ENCODE results near the gene EP400.

The EP400 gene

DNA sequence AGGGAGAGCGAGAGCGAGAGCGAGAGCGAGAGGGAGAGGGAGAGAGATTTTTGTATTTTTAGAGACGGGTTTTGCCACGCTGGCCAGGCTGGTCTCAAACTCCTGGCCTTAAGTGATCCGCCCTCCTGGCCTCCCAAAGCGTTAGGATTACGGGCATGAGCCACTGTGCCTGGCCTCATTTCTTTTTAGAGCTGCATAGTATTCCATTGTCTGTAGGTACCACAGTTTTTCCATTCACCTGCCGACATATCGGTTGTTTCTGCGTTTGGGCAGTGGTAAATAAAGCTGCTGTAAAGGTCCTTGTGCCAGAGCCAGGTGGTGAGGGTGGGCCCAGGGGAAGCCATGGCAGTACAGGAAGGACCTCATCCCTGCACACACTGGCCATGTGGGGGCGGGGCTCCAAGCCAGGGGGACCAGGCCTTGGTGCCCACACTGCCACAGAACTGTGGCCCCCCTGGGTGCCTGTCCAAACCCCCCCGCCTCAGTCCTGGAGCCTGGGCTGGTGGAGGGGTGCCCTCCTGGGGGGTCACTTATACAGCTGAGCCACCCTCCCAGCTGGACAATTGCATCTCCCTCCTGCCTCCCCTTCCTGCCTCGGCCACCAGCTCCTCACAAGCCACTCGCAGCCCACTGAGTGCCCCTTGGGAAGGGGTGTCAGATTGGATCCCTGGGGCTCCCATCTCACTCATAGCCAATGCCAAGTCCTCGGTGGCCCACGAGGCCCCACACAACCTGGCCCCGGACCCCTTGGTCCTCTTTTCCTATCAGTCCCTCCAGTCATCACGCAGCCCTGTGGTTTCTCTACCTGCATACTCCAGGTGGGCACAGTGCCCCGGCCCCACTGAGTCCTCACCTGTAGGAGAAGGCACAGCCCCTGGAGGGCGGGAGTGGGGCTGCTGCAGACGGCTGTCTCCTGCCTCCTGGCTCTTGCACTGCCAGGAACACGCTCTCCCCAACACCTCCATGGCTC is 22.3 kb upstream of the EP400 start:
- DNase-seq (ENCODE audit: low spot score): no peak

GRCh38 chr12:131928080-131928710 is 21.5 kb upstream of the EP400 start:
- no peak for DNase-seq (ENCODE audit: low spot score)

DNA sequence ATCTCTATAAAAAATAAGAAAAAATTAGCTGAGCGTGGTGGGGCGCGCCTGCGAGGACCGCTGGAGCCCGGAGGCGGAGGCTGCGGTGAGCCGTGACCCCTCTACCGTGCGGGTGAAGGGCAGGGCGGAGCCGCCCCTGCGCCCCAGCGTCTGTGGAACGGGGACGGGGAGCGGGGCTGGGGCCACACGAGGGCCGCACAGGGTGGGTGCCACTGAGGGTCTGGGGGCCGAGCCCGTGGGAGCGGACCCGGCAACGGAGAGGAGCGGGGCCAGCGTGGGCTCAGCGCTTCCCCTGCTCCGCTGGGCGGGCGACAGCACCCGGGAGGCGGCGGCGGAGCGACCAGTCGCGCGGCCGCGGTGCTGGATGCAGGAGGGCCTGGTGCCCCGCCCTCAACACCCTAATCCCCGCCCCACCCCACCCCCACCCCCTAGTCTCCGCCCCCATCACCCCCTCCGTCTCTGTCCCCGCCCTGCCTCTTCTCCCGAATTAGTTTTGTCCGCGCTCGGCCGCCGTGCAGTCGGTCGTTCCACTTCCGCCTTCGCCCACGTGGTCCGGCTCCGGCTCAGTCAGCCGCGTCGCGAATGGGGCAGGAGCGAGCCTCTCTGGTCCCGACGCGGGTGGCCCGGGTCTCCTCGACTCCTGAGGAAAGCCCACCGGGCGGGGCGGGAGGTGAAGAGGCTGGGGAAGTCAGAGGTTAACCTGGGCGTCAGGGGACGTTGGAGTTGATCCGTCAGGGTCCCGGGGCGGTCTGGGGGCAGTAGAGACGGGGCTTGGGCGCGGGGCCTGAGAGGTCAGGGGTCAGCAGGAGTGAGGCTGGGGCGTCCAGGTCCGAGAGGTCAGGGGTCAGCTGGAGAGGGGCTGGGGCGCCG is 20.8 kb upstream of the EP400 start, which contains the start of gene PUS1:
PUS1 (plus strand) TSS at position 566 of the 870 bp plus-strand sequence. CDS start 447 bp downstream, outside the sequence.
- DNase-seq (ENCODE audit: low spot score): peak; percentile 96

DNA sequence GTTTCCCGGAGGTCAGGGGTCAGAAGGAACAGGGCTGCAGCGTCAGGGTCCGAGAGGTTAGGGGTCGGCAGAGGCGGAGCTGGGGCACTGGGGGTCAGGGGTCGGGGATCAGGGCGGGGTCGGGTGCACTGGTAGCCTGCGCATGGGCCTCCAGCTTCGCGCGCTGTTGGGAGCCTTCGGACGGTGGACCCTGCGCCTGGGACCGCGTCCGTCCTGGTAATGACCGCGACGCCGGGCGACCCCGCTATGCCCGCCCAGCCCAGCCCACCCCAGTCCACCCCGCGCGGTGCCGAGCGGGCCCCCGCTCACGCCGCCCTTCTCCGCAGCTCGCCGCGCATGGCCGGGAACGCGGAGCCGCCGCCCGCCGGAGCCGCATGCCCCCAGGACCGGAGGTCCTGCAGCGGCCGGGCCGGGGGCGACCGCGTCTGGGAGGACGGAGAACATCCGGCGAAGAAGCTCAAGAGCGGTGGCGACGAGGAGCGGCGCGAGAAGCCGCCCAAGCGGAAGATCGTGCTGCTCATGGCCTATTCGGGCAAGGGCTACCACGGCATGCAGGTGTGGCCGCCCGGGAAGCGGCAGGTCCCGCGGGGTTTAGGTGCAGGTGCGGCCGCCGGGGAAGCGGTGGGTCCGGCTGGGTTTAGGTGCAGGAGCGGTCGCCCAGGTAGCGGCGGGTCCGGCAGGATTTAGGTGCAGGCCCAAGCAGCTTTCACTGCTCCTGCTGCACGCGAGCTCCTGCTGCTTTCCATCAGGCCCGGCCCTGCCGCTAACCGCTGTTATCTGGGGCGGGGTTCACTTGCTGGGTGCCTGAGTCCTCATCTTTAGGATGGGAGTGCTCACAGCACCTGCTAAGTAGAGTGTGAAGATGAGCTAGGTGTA is 19.9 kb upstream of the EP400 start:
- DNase-seq (ENCODE audit: low spot score): peak; percentile 47

DNA sequence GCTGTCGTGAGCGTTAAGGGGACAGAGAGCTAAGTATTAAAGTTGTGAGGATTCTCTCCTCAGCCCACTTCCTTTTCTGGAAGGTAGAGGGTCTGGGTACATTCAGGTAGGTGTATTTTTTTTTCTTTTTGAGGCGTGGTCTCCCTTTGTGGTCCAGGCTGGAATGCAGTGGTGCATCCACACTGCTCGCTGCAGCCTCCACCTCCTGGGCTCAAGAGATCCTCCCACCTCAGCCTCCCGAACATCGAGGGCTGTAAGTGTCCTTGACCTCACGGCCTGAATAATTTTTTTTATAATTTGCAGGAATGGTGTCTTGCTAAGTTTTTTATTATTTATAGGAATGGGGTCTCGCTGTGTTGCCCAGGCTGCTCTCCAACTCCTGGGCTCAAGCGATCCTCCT is 19.2 kb upstream of the EP400 start:
- no peak for DNase-seq (ENCODE audit: low spot score)

DNA sequence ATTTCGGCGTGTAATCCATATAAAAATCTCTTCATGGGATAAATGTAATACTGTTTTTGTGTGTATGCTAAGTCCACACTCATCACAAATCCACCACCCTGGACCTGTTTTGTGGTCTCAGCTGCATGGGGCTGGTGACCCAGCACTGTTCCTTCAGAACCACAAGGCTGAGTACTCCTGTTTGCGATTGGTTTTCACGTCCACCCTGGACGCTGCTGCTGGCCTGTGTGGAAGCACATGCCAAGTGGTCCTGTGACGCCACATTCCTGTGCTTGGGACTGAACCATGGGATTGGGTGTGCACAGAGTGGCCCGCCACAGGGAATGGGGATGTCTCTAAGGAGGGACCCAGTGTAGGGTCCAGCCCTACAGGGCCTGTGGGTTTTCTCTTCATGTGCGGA is 16.4 kb upstream of the EP400 start:
- no peak for DNase-seq (ENCODE audit: low spot score)

GRCh38 chr12:131934535-131934934 is 15.2 kb upstream of the EP400 start:
- no peak for DNase-seq (ENCODE audit: low spot score)

GRCh38 chr12:131938082-131938481 is 11.7 kb upstream of the EP400 start:
- no peak for DNase-seq (ENCODE audit: low spot score)

DNA sequence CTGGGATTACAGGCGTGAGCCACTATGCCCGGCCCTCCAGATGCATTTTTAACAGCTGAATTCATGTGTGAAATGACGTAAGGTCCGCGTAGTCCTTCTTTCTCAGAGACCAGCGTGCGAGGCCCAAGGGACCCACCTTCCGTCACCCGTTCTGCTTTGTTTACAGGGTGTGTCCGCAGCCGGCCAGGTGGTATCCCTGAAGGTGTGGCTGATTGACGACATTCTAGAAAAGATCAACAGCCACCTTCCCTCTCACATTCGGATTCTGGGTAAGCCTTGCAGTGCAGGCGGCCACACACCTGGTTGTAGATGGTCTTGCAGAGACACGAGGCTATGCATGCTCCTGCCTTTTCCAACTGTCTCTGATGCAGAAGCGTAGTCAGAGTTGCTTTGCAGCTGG is 10.7 kb upstream of the EP400 start:
- no peak for DNase-seq (ENCODE audit: low spot score)

- DNase-seq (ENCODE audit: low spot score): no peak
Observed at GRCh38 chr12:131940141-131940547, 9.6 kb upstream of the EP400 start.

DNA sequence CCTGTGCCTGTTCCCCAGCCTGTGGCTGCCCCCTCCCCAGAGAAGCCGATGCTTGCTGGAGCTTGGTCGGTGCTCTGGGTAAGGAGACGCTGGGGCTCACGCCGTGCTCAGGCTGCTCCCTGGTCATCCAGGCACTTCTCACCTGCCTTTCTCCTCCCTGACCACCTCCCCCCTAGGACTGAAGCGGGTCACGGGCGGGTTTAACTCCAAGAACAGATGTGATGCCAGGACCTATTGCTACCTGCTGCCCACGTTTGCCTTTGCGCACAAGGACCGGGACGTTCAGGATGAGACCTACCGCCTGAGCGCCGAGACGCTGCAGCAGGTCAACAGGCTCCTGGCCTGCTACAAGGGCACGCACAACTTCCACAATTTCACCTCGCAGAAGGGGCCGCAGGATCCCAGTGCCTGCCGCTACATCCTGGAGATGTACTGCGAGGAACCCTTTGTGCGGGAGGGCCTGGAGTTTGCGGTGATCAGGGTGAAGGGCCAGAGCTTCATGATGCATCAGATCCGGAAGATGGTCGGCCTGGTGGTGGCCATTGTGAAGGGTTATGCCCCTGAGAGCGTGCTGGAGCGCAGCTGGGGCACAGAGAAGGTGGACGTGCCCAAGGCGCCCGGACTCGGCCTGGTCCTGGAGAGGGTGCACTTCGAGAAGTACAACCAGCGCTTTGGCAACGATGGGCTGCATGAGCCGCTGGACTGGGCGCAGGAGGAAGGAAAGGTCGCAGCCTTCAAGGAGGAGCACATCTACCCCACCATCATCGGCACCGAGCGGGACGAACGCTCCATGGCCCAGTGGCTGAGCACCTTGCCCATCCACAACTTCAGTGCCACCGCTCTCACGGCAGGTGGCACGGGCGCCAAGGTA is 8.4 kb upstream of the EP400 start:
- DNase-seq (ENCODE audit: low spot score): no peak

- no peak for DNase-seq (ENCODE audit: low spot score)
Observed at GRCh38 chr12:131941987-131942341, 7.8 kb upstream of the EP400 start.

- DNase-seq (ENCODE audit: low spot score): no peak
Observed at GRCh38 chr12:131942671-131943070, 7.1 kb upstream of the EP400 start.

GRCh38 chr12:131943389-131943788 is 6.4 kb upstream of the EP400 start:
- DNase-seq (ENCODE audit: low spot score): no peak

DNA sequence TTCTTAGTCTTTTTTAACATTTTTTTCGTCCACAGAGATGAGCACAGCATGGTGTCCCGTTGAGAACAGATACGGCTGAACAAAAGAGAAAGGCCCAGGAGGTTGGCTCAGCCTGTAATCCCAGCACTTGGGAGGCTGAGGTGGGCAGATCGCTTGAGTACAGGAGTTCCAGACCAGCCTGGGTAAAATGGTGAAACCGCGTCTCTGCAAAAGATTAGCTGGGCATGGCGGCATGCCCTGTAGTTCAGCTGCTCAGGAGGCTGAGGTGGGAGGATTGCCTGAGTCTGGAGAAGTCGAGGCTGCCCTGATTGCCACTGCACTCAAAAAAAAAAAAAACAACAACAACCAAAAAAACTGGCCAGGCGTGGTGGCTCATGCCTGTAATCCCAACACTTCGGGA is 5.9 kb upstream of the EP400 start:
- no peak for DNase-seq (ENCODE audit: low spot score)

DNA sequence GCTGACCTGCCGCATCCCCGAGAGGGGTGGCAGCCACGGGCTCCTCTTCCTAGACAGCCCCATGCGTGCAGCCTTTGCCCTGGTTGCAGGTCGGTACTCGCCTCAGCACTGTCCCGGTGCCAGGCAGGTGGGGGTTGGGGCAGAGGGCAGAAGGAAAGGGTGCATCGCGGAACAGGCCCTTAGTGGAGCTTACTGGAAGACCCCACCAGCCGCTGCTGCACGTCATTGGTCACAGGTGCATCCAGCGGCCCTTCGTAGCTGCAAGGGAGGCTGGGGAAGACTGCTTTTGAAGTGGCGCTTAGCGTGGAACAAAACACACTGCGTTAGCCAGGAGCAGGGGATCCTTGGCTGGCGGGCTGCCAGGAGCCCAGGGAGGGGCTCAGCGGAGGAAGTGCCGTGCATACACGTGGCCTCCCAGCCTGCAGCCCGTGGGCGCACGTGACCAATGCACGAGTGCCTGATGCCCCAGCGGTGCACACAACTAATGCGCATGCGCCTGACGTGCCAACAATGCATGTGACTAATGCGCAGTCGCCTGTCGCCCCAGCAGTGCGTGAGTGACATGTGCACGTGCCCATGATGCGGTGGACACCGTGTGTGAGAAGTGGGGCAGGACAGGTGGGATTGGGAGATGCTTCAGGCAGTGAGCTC is 5.0 kb upstream of the EP400 start:
- DNase-seq (ENCODE audit: low spot score): no peak

GRCh38 chr12:131946757-131947156 is 3.0 kb upstream of the EP400 start:
- no peak for DNase-seq (ENCODE audit: low spot score)

GRCh38 chr12:131947482-131948027 is 2.2 kb upstream of the EP400 start:
- DNase-seq (ENCODE audit: low spot score): no peak

DNA sequence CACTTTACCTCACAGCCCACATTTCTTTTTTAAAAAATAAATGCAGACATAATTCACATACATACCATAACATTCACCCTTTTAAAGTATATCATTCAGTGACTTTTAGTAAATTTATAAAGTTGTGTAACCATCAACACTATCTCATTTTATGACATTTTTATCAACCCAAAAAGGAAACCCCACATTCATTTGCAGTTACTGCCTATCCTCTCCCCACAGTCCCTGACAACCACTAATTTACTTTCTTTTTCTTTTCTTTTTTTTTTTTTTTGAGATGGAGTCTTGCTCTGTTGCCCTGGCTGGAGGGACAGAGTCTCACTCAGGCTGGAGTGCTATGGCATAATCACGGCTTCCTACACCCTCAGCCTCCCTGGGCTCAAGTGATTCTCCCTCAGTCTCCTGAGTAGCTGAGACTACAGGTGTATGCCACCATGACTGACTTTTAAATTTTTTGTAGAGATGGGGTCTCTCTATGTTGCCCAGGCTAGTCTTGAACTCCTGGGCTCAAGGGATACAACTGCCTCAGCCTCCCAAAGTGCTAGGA is 1.5 kb upstream of the EP400 start:
- DNase-seq (ENCODE audit: low spot score): no peak

Data from kidney tubule cell (primary cell).